GM06990 (cell line): ENCODE results near the gene F2.

Experiments
- DNase-seq: peaks from one replicate; pipeline ENCODE4 v3.0.0-alpha.2; 2011; ENCODE audit not compliant: insufficient read length; ENCODE audit errors: extremely low read depth
- H3K27me3 ChIP-seq: replicated peaks from 2 replicates; pipeline ENCODE4 v1.6.0; 2011; ENCODE audit warnings: low read length; ENCODE audit not compliant: control insufficient read depth, insufficient read depth
- H3K36me3 ChIP-seq: 2 replicates; pipeline ENCODE4 v1.5.1; 2011; ENCODE audit warnings: low read length; ENCODE audit not compliant: control insufficient read depth, insufficient read depth
- H3K4me3 ChIP-seq: replicated peaks from 2 replicates; pipeline ENCODE4 v1.5.1; 2011; ENCODE audit warnings: low read depth, mild to moderate bottlenecking, control low read depth, low read length
- TF ChIP-seq, protein P1 (sequence below): IDR thresholded peaks from 2 replicates; pipeline ENCODE4 v1.5.1; 2011; ENCODE audit warnings: low read length, control low read depth, mild to moderate bottlenecking, inconsistent platforms; ENCODE audit not compliant: insufficient read depth, poor library complexity, severe bottlenecking

Gene F2

DNA sequence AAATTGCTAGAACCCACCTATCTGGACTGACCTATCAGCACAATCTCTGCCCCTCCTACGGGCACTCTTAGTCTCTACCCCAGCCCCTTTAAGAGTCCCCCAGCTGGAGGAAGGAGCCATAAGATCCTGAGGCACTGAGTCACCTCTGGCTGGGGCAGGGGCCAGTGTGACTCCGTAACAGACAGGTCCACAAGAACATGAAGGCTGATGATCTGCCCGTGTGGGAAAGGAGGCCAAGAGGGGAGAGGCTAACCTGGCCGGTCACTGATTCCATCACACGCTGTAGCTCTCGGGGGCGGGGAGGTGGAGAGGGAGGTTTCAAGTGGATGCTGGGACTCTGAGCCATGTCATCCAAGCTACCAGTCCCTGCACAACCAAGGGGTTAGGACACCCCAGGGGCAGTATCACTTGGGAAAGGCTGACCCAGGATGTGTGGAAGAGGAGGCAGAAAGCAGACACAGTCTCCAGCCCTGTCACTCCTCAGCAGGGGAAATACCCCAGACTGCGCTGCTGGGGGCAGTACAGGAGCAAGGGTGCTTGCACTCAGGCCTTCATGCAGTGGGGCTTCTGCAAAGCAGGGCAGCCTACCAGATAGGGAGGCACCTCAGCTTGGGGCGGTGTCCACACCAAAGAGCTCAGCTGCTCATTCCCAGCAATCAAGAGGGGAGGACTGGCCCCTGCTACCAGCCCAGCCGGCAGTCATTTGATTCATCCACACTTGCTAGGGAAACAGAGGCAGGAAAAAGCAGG is 40.8 kb upstream of the F2 start:
- no peak for DNase-seq
- Histone ChIP-seq H3K36me3 (peaks cover 25% of the 10 kb centered on the region), H3K4me3 (no peak overlapping the region), H3K27me3 (no peaks in the 10 kb centered on the region)
- TF ChIP-seq, protein P1, sequence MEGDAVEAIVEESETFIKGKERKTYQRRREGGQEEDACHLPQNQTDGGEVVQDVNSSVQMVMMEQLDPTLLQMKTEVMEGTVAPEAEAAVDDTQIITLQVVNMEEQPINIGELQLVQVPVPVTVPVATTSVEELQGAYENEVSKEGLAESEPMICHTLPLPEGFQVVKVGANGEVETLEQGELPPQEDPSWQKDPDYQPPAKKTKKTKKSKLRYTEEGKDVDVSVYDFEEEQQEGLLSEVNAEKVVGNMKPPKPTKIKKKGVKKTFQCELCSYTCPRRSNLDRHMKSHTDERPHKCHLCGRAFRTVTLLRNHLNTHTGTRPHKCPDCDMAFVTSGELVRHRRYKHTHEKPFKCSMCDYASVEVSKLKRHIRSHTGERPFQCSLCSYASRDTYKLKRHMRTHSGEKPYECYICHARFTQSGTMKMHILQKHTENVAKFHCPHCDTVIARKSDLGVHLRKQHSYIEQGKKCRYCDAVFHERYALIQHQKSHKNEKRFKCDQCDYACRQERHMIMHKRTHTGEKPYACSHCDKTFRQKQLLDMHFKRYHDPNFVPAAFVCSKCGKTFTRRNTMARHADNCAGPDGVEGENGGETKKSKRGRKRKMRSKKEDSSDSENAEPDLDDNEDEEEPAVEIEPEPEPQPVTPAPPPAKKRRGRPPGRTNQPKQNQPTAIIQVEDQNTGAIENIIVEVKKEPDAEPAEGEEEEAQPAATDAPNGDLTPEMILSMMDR, result no peak

DNA sequence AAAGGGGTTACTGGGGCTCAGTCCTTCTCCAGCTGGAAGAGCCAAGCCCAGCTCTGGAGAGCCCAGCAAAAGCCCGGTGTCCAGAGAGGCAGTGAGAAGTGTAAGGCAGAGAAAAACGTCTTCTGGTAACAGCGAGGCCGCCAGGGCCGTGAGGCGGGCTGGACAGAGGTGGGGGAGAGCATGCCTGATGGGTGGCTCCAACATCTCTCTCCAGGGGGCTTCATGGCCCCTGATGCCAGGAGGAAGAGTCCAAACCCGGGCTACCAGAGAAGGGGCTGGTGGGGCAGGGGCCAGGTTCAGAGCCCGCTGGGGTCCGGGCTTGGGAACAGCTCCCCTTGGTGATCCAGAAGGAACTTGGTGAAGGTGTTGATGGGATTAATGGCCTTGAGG is 40.3 kb upstream of the F2 start:
- DNase-seq, result no peak
- Histone ChIP-seq H3K4me3 (no peak overlapping the region), H3K27me3 (no peaks in the 10 kb centered on the region), H3K36me3 (peaks cover 21% of the 10 kb centered on the region)
- TF ChIP-seq, protein P1, result no peak

- TF ChIP-seq, protein P1, result no peak
- DNase-seq, result no peak
- no peaks in the 10 kb centered on the region for H3K27me3 ChIP-seq
- H3K36me3 ChIP-seq, result peaks cover 18% of the 10 kb centered on the region
- no peak overlapping the region for H3K4me3 ChIP-seq
Observed at GRCh38 chr11:46679241-46680163, 39.5 kb upstream of the F2 start.

- Histone ChIP-seq H3K36me3 (peaks cover 18% of the 10 kb centered on the region), H3K4me3 (no peak overlapping the region), H3K27me3 (no peaks in the 10 kb centered on the region)
- no peak for DNase-seq
- TF ChIP-seq, protein P1, result no peak
Observed at GRCh38 chr11:46680164-46680760, 38.8 kb upstream of the F2 start.

DNA sequence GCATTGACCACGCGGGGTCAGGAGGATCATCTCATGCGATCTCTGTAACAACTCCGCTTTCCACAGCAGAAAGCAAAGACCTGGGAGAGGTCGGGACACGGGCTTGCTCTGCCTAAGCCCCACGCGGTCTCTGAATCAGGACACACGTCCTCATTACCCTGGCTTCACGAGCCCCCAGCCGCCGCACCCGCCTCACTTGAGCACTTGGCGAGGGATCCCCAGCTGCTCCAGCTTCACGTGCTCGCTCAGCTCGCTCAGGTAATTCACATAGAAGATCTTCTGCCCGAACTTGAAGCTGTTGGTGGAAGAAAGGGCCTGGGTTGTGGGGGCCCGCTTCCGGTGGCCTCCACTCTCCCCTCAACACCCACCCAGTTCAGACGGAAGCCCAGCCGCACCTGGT is 38.2 kb upstream of the F2 start:
- TF ChIP-seq, protein P1, result no peak
- H3K36me3 ChIP-seq, result peaks cover 18% of the 10 kb centered on the region
- H3K27me3 ChIP-seq, result no peaks in the 10 kb centered on the region
- no peak for DNase-seq
- H3K4me3 ChIP-seq, result no peak overlapping the region
